Ectodermal cell (in vitro differentiated cells): ENCODE measurements around the gene CACNA2D3.

Experiments
- H3K27ac ChIP-seq: 2 replicates; pipeline ENCODE4 v1.7.0; 2013; ENCODE audit warnings: mild to moderate bottlenecking, low read depth, low read length; ENCODE audit not compliant: insufficient read depth, poor library complexity, severe bottlenecking
- H3K27me3 ChIP-seq: 2 replicates; pipeline ENCODE4 v1.7.0; 2013; ENCODE audit warnings: mild to moderate bottlenecking, low read length; ENCODE audit not compliant: insufficient read depth, control insufficient read depth, poor library complexity, severe bottlenecking
- H3K36me3 ChIP-seq: one replicate; pipeline ENCODE4 v1.7.0; 2013; ENCODE audit warnings: low read length; ENCODE audit not compliant: control insufficient read depth, insufficient read depth
- H3K4me1 ChIP-seq: one replicate; pipeline ENCODE4 v1.7.0; 2013; ENCODE audit warnings: low read length; ENCODE audit not compliant: control insufficient read depth, insufficient read depth
- H3K4me3 ChIP-seq: 2 replicates; pipeline ENCODE4 v1.7.0; 2013; ENCODE audit warnings: low read depth, low read length, control low read depth; ENCODE audit not compliant: insufficient read depth
- H3K9me3 ChIP-seq: 2 replicates; pipeline ENCODE4 v1.7.0; 2013; ENCODE audit warnings: mild to moderate bottlenecking, low read length, moderate library complexity; ENCODE audit not compliant: control insufficient read depth
- WGBS, 2 experiments: methylation state at CpG; one replicate each; pipeline ENCODE4 v1.1.7; 2013; ENCODE audit warnings: missing lambda C conversion rate in 2 of 2; 5-methylcytosine and 5-hydroxymethylcytosine counted together

Gene CACNA2D3

DNA sequence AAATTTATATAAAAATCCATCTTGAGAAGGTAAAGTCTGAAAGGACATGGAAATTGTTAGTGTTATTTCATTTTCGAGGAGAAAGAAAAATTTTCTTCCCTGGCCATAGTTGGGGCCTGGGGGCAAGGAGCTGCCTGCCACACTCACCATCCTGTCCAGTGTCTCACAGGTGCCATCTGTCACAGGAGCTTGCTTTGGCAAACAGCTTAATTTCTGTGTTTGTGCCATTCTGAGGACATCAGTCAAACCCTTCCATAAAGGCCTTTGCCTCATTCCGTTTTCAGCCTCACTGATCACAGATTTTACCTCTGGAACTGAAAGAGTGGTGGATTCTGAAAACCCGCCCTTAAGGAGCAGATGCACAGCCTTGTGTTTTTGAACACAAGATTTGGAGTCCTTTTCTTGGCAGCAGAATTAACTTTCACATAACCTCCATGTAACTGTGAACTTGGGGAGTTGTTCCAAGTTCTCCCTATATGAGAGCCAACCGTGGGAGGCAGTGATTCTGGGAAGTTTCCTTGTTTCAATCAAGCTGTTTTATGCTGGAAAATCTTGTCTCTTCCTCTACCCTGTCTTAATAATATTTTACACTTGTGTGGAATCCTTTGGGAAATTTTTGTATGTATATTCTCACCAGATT is 254.7 kb downstream of the CACNA2D3 start:
- no peaks in the 10 kb centered on the region for H3K36me3 ChIP-seq
- WGBS, 2 experiments, result 89 to 96% methylated on average over 3 to 4 of the region's 4 CpGs
- no peak overlapping the region for H3K4me3 ChIP-seq
- H3K27me3 ChIP-seq, result no peaks in the 10 kb centered on the region
- H3K9me3 ChIP-seq, result no peaks in the 10 kb centered on the region
- H3K4me1 ChIP-seq, result no peaks in the 10 kb centered on the region
- H3K27ac ChIP-seq, result no peak overlapping the region

DNA sequence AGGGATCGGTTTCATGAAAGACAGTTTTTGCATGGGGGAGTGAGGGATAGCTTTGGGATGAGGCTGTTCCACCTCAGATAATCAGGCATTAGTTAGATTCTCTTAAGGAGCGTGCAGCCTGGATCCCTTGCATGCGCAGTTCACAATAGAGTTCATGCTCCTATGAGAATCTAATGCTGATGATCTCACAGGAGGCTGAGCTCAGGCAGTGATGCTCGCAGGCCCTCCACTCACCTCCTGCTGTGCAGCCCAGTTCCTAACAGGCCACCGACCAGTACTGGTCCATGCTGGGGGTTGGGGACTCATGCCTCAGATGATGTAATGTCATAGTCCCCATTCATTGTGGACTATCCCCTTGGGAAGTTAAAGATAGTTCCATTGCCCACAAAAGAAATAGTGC is 255.8 kb downstream of the CACNA2D3 start:
- no peaks in the 10 kb centered on the region for H3K4me1 ChIP-seq

DNA sequence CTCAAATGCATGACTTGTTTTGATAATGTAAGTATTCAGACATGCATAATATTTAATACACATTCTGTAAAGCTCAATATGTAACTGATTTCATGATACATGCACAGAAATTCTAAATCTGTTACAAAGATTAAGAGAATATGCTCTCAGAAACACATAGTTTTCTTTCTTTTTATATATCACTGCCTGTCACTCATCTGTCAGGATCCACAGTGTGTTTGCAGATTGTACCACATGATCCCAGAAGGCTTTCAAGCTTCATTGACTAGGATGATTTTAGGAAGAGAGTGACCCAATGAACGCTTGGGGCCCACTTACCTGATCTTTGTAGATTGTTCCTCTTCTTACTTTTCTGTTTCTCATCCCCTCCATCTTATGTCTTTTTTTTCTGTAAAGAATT is 261.9 kb downstream of the CACNA2D3 start:
- Histone ChIP-seq H3K4me3 (no peak overlapping the region), H3K27ac (no peak overlapping the region), H3K9me3 (no peaks in the 10 kb centered on the region), H3K4me1 (no peaks in the 10 kb centered on the region), H3K27me3 (no peaks in the 10 kb centered on the region), H3K36me3 (no peaks in the 10 kb centered on the region)
- WGBS, 2 experiments, result 86% methylated on average over 1 of the region's 1 CpG; no CpG with 5 or more reads in 1 of the 2 experiments

More for the DNA sequence above, 255.8 kb downstream of the CACNA2D3 start:
- H3K9me3 ChIP-seq, result no peaks in the 10 kb centered on the region
- H3K4me3 ChIP-seq, result no peak overlapping the region
- H3K27ac ChIP-seq, result no peak overlapping the region
- H3K27me3 ChIP-seq, result no peaks in the 10 kb centered on the region
- WGBS, 2 experiments, result 92 to 95% methylated on average over 5 of the region's 5 CpGs
- no peaks in the 10 kb centered on the region for H3K36me3 ChIP-seq

DNA sequence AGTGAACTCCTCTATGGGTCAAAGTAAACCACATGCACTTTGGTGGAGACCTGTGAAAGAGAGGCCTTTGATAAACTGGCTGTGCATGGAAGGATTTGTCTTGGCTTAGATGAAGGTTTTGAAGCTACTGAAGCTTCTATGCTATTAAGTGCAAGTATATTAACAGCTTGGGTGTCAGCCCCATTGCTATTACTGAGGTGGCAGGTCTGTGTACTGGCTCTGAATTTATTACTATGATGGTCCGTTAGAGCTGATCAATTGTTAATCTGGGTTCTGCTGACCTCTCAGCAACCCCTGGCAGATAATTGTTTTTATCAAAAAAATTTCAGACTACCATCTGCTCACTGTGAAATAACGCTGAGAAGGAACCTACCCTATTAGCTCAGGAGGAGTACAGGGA is 268.2 kb downstream of the CACNA2D3 start:
- 100% methylated on average over 1 to 2 of the region's 2 CpGs for WGBS, 2 experiments
- Histone ChIP-seq H3K4me1 (no peaks in the 10 kb centered on the region), H3K9me3 (no peaks in the 10 kb centered on the region), H3K36me3 (no peaks in the 10 kb centered on the region), H3K27ac (no peak overlapping the region), H3K4me3 (no peak overlapping the region), H3K27me3 (no peaks in the 10 kb centered on the region)

GRCh38 chr3:54393150-54393549 is 270.8 kb downstream of the CACNA2D3 start:
- Histone ChIP-seq H3K4me1 (no peaks in the 10 kb centered on the region), H3K36me3 (no peaks in the 10 kb centered on the region), H3K27ac (no peak overlapping the region), H3K9me3 (no peaks in the 10 kb centered on the region), H3K27me3 (no peaks in the 10 kb centered on the region), H3K4me3 (no peak overlapping the region)
- 85 to 90% methylated on average over 7 of the region's 7 CpGs for WGBS, 2 experiments

DNA sequence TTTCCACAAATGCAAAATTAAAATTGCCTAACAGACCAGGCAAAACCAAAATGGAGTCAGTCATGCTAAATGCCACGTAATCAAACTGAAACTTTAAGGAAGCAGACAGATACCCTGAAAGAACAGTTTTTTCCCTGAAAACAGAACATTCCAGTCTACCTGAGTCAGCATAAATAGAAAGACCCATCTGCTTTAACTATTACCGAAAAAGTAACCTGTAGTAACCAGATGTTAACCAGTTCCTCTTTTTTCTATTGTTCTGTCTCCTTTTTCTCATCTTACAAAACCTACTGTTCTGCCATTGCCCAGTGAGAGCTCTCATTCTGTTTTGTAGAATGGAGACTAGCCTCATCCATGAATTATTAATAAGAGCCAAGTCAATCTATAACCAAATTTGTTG is 286.0 kb downstream of the CACNA2D3 start:
- no peaks in the 10 kb centered on the region for H3K36me3 ChIP-seq
- H3K9me3 ChIP-seq, result no peaks in the 10 kb centered on the region
- H3K27ac ChIP-seq, result no peak overlapping the region
- 88 to 93% methylated on average over 2 of the region's 2 CpGs for WGBS, 2 experiments
- H3K27me3 ChIP-seq, result no peaks in the 10 kb centered on the region
- no peak overlapping the region for H3K4me3 ChIP-seq
- no peaks in the 10 kb centered on the region for H3K4me1 ChIP-seq

- Histone ChIP-seq H3K36me3 (no peaks in the 10 kb centered on the region), H3K4me1 (no peaks in the 10 kb centered on the region), H3K27me3 (no peaks in the 10 kb centered on the region), H3K9me3 (no peaks in the 10 kb centered on the region), H3K4me3 (no peak overlapping the region), H3K27ac (no peak overlapping the region)
- WGBS, 2 experiments, result 87 to 88% methylated on average over 5 of the region's 5 CpGs
Observed at GRCh38 chr3:54421943-54422342, 299.6 kb downstream of the CACNA2D3 start.

- peaks cover 10% of the 10 kb centered on the region for H3K4me1 ChIP-seq
- no peak overlapping the region for H3K4me3 ChIP-seq
- H3K27ac ChIP-seq, result no peak overlapping the region
- H3K9me3 ChIP-seq, result no peaks in the 10 kb centered on the region
- H3K27me3 ChIP-seq, result no peaks in the 10 kb centered on the region
- H3K36me3 ChIP-seq, result no peaks in the 10 kb centered on the region
- WGBS, 2 experiments, result 52 to 54% methylated on average over 2 of the region's 2 CpGs
Observed at GRCh38 chr3:54424292-54424691, 301.9 kb downstream of the CACNA2D3 start.

DNA sequence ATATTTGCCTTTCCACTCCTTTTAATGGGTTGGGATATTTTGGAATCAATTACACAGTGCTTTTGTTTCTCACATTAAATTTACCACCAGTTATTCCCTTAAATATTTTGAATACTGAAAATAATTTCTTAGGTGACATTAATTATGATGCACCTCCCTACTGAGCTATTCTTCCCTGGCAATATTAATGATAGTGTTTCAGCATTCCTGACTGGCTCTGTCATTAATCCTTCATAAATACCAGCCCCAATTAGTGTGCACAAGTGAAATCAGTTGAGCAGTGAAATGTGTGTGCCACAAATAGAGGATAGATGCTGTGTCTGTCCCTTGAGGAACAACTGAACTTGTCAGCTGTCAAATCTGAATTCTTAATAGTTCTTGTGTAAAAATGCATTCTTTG is 304.0 kb downstream of the CACNA2D3 start:
- peaks cover 10% of the 10 kb centered on the region for H3K4me1 ChIP-seq
- no peaks in the 10 kb centered on the region for H3K36me3 ChIP-seq
- no peaks in the 10 kb centered on the region for H3K9me3 ChIP-seq
- no peaks in the 10 kb centered on the region for H3K27me3 ChIP-seq
- no peak overlapping the region for H3K4me3 ChIP-seq
- H3K27ac ChIP-seq, result no peak overlapping the region

- H3K27me3 ChIP-seq, result no peaks in the 10 kb centered on the region
- H3K36me3 ChIP-seq, result no peaks in the 10 kb centered on the region
- H3K4me1 ChIP-seq, result peaks cover 10% of the 10 kb centered on the region
- H3K4me3 ChIP-seq, result no peak overlapping the region
- H3K27ac ChIP-seq, result no peak overlapping the region
- H3K9me3 ChIP-seq, result no peaks in the 10 kb centered on the region
- WGBS, 2 experiments, result 98 to 100% methylated on average over 2 of the region's 2 CpGs
Observed at GRCh38 chr3:54427501-54427900, 305.1 kb downstream of the CACNA2D3 start.
